HuH-7.5 (cell line): ENCODE results near the gene OSGEPL1.
"Not testable (repeated sequence)": the region's sequence is repeated elsewhere in the genome, so short reads cannot be mapped to it uniquely, and the experiment has no call there.

ENCODE experiments used
- DNase-seq: peaks from one replicate; pipeline ENCODE4 v3.0.0; 2011; ENCODE audit warnings: low spot score

Gene OSGEPL1, protein sequence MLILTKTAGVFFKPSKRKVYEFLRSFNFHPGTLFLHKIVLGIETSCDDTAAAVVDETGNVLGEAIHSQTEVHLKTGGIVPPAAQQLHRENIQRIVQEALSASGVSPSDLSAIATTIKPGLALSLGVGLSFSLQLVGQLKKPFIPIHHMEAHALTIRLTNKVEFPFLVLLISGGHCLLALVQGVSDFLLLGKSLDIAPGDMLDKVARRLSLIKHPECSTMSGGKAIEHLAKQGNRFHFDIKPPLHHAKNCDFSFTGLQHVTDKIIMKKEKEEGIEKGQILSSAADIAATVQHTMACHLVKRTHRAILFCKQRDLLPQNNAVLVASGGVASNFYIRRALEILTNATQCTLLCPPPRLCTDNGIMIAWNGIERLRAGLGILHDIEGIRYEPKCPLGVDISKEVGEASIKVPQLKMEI

DNA sequence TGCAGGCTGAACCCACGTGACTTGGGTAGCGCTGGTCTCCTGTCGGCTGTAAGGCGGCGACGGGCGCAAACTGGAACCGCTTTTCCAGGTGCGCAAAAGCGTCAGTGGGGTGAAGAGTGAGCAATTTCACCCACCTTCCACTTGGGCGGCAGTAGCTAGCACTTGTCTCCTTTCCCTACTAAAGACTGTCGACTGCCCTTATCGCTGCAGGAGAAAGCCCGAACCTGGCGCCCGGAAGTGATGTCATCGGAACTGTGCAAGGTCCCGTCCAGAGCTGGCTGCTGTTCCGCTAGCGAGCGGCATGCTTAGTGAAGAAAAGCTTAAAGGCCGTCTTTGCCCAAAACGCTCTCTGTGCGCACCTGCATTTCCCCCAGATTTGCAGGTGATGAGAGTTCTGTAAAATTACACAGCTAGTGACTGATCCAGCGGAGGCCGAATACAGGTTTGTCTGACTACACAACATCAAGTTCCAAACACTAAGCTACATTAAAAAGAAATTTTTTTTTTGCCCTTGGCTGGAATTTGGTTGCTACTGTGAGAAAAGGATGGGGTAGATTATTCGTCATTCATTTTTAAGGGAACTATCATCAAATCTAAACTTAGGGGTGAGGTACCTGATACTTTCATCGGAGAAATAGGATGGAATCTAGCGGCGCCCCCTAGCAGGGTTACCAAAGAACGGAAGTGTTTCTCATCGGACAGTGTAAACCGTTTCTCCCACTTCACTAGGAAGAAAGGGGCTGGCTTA, at the start of gene OSGEPL1:
Gene OSGEPL1, minus strand, starts transcription at position 242 of the 748 bp plus-strand sequence. CDS start 1,152 bp downstream, outside the sequence.
- peak; percentile 55 for DNase-seq

- DNase-seq, result no peak
Measured at GRCh38 chr2:189803431-189803830, 40.8 kb upstream of the OSGEPL1 start.

DNA sequence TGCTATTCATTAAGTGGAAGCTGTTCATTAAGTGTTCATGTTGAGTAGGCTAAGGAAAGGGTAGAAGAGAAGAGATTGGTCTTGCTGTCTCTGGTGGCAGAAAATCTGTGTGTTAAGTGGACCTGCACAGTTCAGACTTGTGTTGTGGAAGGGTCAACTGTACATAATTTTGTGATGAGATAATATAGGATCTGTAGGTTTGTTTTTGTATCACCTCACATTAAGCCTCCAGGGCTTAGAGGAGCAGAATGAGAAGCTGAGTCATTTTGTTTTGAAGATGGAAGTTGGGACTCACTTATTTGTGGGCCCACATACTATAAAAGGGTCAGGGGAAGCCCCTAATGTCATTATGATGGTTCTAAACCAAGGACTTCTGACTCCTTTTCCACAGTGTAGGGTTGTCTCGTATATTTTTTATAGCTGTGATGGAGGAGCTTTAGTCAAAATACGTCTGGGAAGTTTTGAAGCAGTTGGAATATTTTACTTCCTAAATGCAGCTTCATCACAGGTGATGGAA, 39.9 kb upstream of the OSGEPL1 start:
- no peak for DNase-seq

DNA sequence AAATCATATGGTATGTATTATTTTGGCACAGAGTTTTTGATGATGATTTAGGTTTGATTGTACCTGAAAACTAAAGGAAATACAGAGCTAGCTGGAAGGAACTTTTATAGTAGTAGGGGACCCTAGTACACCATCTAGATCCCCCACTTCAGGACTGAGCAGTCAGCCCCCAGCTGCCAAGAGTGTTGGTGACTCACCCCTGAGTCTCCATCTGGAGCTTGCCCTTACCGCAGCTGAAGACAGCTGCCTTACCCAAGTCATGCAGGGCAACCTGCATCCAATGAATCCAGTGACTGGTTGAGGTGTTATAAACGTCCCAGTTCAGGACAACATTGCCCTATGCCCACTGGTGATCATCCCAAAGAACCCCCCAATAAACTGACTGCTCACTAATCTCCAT, 36.9 kb upstream of the OSGEPL1 start:
- no peak for DNase-seq

DNA sequence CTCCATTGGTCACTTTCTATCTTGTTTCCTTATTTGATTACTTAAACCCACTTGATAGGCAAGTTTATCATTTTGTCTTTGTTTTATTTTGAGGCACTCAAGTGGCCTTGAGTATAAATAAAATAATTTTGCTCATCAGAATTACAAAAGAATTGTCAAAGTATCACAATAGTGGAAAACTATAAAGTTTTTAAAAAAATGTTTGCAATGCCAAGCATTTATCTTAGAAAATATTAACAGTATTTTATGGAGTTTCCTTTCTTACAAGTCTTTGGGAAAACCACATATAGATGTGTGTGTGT, 36.4 kb upstream of the OSGEPL1 start:
- DNase-seq, result no peak

GRCh38 chr2:189798312-189799029, 35.9 kb upstream of the OSGEPL1 start:
- DNase-seq, result no peak

DNA sequence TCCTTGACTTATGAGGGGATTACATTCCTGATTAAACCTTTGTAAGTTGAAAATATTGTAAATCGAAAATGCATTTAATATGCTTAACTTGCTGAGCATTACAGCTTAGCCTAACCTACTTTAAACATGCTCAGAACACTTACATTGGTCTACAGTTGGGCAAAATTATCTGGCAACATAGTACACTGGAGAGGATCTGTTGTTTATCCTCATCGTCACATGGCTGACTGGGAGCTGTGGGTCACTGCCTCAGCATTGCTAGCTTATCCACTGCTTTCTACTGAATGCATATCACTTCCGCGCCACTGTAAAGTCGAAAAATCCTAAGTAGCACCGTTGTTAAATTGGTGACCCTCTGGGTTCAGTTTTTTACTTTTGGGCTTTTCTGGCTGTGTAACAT, 35.3 kb upstream of the OSGEPL1 start:
- no peak for DNase-seq

- no peak for DNase-seq
Measured at GRCh38 chr2:189794310-189794709, 31.7 kb upstream of the OSGEPL1 start.

DNA sequence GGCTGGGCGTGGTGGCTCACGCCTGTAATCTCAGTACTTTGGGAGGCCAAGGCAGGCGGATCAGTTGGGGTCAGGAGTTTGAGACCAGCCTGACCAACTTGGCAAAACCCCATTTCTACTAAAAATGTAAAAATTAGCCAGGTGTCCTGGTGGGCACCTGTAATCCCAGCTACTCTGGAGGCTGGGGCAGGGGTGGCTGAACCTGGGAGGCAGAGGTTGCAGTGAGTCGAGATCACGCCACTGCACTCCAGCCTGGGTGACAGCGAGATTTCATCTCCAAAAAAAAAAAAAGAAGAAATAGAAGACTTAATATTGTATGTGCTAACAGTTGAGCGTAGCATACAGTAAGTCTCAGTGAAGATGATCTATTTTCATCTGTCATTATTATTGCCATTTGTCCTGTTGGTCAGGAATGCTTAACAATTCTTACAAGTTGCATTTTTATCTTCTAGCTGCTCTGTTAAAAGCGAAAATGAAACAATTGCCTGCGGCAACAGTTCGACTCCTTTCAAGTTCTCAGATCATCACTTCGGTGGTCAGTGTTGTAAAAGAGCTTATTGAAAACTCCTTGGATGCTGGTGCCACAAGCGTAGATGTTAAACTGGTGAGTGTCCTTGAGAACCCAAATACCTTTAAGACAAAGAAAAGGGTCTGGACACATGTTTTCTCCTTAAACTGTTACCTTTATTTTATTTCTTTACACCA, 28.9 kb upstream of the OSGEPL1 start:
- no peak for DNase-seq

GRCh38 chr2:189783927-189784867, 21.6 kb upstream of the OSGEPL1 start, which contains the start of the genes ORMDL1 and PMS1:
ORMDL1 (minus strand) TSS chr2:189784339; CDS start chr2:189782595, 1,744 bp downstream.
PMS1 (plus strand) TSS chr2:189784450; CDS start chr2:189791810, 7,360 bp downstream.
- peak; percentile 84 for DNase-seq

- DNase-seq, result peak; percentile 26
Measured at GRCh38 chr2:189783451-189783926, 20.9 kb upstream of the OSGEPL1 start.

DNA sequence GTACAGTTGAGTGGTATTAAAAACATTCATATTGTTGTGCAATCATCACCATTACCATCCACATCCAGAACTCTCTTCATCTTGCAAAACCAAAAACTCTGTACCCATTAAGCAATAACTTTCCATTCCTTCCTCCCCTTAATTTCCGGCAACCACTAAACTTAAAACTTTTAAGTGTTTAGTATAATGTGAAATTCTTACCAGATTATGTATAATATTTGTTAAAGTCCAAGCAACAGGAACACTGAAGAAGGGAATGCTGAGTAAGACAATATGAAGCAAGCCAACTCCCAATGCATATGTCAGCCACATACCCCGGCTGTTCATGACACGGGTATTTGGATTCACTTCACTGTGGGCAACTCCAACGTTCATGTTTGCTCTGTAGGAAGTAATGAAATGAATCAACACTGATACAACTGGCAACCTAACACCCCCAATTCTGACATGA, 19.7 kb upstream of the OSGEPL1 start:
- no peak for DNase-seq

DNA sequence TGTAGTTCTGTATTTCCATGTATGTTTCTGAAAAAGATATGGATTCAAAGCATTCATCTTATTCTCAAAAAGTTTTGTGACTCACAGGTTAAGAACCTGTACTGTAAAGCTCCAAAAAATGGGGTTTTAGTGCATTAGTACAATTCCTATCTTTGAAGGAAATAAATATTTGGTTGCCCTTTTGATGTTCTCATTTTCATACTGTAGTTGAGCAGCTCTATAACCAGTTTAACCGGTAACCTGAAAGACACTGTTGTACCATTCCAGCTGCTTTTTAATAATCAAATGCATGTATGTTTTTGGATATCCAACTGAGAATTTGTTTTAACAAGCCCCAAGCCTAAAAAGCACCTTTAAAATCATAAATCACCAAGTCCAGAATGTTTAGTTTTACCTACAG, 9.6 kb upstream of the OSGEPL1 start:
- no peak for DNase-seq

DNA sequence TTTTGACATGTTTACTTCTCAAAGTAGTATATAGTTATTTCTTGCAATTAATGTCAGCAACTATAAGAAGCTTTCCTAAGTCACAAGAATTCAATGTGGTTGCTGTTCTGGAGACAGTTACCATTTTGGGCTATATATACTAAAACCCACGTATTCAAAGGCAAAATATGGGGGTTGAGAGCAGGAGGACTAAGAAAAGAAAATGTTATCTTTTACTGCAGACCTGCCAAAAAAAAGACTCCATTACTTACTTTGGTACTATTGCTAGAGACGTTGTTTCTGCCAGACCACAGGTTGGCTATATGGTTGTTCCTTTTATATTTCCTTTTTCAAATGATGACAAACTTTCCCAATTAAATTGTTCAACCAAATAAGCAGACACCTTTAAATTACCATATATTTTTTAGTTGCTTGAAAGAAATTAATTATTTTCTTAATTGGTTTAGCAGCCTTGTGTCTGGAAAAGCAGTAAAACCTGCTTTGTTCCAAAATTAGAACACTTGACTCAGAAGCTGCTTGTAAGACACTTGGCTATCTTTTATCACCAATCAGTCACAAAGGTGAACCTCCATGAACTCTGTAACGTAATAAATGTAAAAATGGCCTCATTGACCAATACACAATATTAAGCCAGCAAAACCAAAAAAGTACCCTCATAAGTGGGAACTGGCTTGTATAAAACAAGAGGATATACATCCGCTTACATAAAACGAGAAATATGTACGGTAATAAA, 8.2 kb upstream of the OSGEPL1 start:
- DNase-seq, result no peak

- DNase-seq, result no peak
Measured at GRCh38 chr2:189763908-189764661, 1.5 kb upstream of the OSGEPL1 start.

GRCh38 chr2:189762229-189762550, 402 bp downstream of the OSGEPL1 start:
- no peak for DNase-seq

DNA sequence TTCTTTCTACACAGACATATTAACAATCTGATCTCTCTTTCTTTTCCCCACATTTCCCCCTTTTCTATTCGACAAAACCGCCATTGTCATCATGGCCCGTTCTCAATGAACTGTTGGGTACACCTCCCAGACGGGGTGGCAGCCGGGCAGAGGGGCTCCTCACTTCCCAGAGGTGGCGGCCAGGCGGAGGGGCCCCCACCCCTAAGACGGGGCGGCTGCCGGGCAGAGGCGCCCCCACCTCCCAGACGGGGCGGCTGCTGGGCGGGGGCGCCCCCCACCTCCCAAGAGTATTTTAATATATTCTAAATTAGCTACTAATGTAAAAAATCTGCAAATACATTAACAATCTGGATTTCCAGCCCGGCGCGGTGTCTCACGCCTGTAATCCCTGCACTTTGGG, 2.4 kb downstream of the OSGEPL1 start:
- not testable (repeated sequence) for DNase-seq

DNA sequence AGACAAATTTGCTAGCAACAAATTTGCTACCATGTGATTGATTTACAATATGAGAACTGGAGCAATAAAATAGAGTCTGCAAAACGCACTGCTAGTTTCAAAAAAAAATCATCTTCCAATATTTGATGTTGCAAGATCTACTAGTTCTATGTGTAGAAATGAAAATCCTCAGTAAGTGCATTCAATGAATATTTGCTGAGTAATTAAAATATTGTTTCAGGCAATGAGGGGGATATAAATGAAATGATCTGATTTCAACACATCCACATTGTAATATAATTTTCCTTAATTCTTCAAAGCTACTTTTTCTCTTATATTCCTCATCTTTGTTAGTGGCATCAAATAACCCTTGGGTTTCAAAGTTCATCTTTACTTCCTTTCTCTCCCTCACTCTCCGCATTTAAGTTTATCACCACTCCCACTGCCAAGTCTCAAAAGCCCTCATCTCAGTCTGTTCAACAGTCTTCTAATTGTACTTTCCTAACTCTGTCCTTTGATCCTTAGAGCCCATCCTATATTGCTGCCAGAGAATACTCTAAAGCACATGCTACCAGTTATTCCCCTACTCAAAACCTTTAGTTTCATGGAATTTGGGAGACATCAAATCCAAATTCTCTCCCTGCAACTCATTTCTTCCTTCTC, 6.2 kb downstream of the OSGEPL1 start:
- DNase-seq, result no peak
